Left ventricle myocardium inferior (tissue), 1 donor: Measurements from ENCODE around the gene CCNQ. TPM values are rescaled to one million over a fixed set of nuclear protein-coding genes. Genes with fewer than 3 reads are reported as not detected.

Experiments used
- DNase-seq: peaks from one replicate; pipeline ENCODE4 v3.0.0-alpha.2; 2020
- H3K27ac ChIP-seq: fragments of 200-600 bp; replicated peaks from 2 replicates; pipeline ENCODE4 v1.8.0; 2021
- H3K27me3 ChIP-seq: fragments of 200-600 bp; 2 replicates; pipeline ENCODE4 v1.8.0; 2021; ENCODE audit warnings: low read depth
- H3K36me3 ChIP-seq: fragments of 200-600 bp; 2 replicates; pipeline ENCODE4 v1.8.0; 2021
- H3K4me1 ChIP-seq: fragments of 200-600 bp; 2 replicates; pipeline ENCODE4 v1.8.0; 2021
- H3K4me3 ChIP-seq: fragments of 200-600 bp; 2 replicates; pipeline ENCODE4 v1.8.0; 2021; ENCODE audit warnings: mild to moderate bottlenecking, moderate library complexity
- H3K9me3 ChIP-seq: fragments of 200-600 bp; replicated peaks from 2 replicates; pipeline ENCODE4 v1.8.0; 2021
- CTCF ChIP-seq: fragments of 200-600 bp; IDR thresholded peaks from 2 replicates; pipeline ENCODE4 v1.8.0; 2021; ENCODE audit warnings: antibody characterized with exemption, mild to moderate bottlenecking, borderline replicate concordance
- intact Hi-C: fragments of 100-400 bp; cut with micrococcal nuclease; formaldehyde crosslinking; loops from one replicate; pipeline ENCODE4 v1.11.0; 2022
- long read RNA-seq: library from polyadenylated mRNA; unstranded; transcript quantifications from one replicate; pipeline ENCODE4 v2.0.0, GENCODE V29; 2021
- total RNA-seq: library from RNA; stranded (reverse); fragmentation: NEBNext Ultra II Directional; extraction: Animal tissue kit (Norgen Biotek cat#: 25700); gene quantifications from one replicate; pipeline ENCODE4 v1.2.1, GENCODE V29; 2021
- donor health status: DM: no; HTN: yes; CAD: no; lungs with severe emphysema.

The CCNQ gene
- 39.3 TPM for total RNA-seq
- long read RNA-seq, transcript CCNQ-207 (5 exons, 1,160 nt) = minor isoform, 8 of 69 reads
- long read RNA-seq, transcript CCNQ-204 (5 exons, 1,306 nt) = major isoform, 28 of 69 reads
- long read RNA-seq, transcript CCNQ-208 (5 exons, 1,220 nt) = minor isoform, 10 of 69 reads
- long read RNA-seq, transcript CCNQ-202 (5 exons, 1,164 nt) = minor isoform, 14 of 69 reads
- long read RNA-seq, partial matches to known transcripts = 4 of 69 reads
- long read RNA-seq, other reads (novel, unspliced or antisense) = 5 of 69 reads

DNA sequence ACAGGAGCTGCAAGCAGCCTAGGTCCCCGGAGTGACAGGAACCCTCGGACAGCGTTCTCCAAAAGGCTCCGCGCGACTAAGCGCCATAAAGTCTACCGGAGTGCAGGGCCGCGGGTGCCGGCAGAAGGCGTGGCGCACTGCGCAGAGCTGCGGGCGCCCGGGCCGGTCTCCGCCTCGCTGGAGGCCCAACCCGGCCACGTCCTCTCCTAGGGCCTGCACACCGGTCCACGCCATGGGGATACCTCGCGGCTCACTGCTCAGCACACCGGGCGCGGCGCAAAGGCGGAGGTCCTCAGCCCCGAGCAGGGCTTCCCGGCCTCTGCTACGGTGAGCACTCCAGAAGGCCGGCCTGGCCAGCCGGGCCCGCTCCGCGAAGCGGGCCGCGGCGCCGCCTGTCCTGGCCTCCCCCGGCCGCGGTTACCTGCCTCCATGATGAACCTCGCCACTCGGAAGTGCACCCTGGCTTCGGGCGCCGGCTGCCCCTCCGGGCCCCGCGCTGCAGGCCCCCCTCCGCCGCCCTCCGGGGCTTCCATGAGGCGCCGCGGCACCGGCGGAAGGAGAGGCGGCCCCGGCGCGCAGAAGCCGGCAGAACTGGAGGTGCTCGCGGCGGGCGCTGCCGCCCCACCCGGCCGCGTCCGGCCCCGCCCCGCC, at the start of gene CCNQ:
CCNQ (minus strand) TSS at position 599 of the 651 bp plus-strand sequence; CDS start at position 533, 66 bp downstream.
- Histone ChIP-seq H3K36me3 (no peaks in the 10 kb centered on the region), H3K27me3 (no peaks in the 10 kb centered on the region), H3K4me3 (peak within 1 kb of the TSS; percentile 82), H3K27ac (peak within 1 kb of the TSS; percentile 90), H3K9me3 (no peaks in the 10 kb centered on the region), H3K4me1 (peaks cover 43% of the 10 kb centered on the region)
- TF ChIP-seq CTCF = no peak
- intact Hi-C loops = no loop called here
- no peak for DNase-seq

GRCh38 chrX:153647461-153648357, 48.8 kb upstream of the CCNQ start:
- DNase-seq = no peak
- no peak overlapping the region for H3K27ac ChIP-seq
- no peak for TF ChIP-seq CTCF
- H3K36me3 ChIP-seq = no peaks in the 10 kb centered on the region
- H3K4me1 ChIP-seq = peaks cover 8% of the 10 kb centered on the region
- no peaks in the 10 kb centered on the region for H3K9me3 ChIP-seq
- peak overlapping the region; percentile 46 for H3K4me3 ChIP-seq
- intact Hi-C loops = no loop called here
- peaks cover 64% of the 10 kb centered on the region for H3K27me3 ChIP-seq

GRCh38 chrX:153646620-153647373, 47.9 kb upstream of the CCNQ start, which contains the start of gene DUSP9:
Gene DUSP9, plus strand, starts transcription at chrX:153647203. Its CDS starts 751 bp downstream, at chrX:153647954.
- DNase-seq = no peak
- Histone ChIP-seq H3K36me3 (no peaks in the 10 kb centered on the region), H3K27me3 (peaks cover 73% of the 10 kb centered on the region), H3K4me1 (peaks cover 17% of the 10 kb centered on the region), H3K4me3 (peak within 1 kb of the TSS; percentile 46), H3K9me3 (no peaks in the 10 kb centered on the region), H3K27ac (no peak within 1 kb of the TSS)
- no peak for TF ChIP-seq CTCF
- intact Hi-C loops = no loop called here

- intact Hi-C loops = no loop called here
- H3K9me3 ChIP-seq = no peaks in the 10 kb centered on the region
- peaks cover 81% of the 10 kb centered on the region for H3K27me3 ChIP-seq
- H3K4me3 ChIP-seq = no peak overlapping the region
- peaks cover 19% of the 10 kb centered on the region for H3K4me1 ChIP-seq
- H3K27ac ChIP-seq = no peak overlapping the region
- no peak for TF ChIP-seq CTCF
- no peak for DNase-seq
- H3K36me3 ChIP-seq = no peaks in the 10 kb centered on the region
These were observed 47.1 kb upstream of the CCNQ start for GRCh38 chrX:153645921-153646488.
